ENCODE results near the gene ZC3H12D.

ZC3H12D gene

GRCh38 chr6:149493761-149494320 is 9.0 kb upstream of the ZC3H12D start:
- TF ChIP-seq, protein P1, sequence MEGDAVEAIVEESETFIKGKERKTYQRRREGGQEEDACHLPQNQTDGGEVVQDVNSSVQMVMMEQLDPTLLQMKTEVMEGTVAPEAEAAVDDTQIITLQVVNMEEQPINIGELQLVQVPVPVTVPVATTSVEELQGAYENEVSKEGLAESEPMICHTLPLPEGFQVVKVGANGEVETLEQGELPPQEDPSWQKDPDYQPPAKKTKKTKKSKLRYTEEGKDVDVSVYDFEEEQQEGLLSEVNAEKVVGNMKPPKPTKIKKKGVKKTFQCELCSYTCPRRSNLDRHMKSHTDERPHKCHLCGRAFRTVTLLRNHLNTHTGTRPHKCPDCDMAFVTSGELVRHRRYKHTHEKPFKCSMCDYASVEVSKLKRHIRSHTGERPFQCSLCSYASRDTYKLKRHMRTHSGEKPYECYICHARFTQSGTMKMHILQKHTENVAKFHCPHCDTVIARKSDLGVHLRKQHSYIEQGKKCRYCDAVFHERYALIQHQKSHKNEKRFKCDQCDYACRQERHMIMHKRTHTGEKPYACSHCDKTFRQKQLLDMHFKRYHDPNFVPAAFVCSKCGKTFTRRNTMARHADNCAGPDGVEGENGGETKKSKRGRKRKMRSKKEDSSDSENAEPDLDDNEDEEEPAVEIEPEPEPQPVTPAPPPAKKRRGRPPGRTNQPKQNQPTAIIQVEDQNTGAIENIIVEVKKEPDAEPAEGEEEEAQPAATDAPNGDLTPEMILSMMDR (IDR thresholded peaks at IDR 0.05; ENCODE audit: control insufficient read depth, extremely low read depth, insufficient read depth), result no peak
- no peak overlapping the region for H3K4me3 ChIP-seq (ENCODE audit: low read depth, low read length)
- DNase-seq (ENCODE audit: low read depth), result no peak

DNA sequence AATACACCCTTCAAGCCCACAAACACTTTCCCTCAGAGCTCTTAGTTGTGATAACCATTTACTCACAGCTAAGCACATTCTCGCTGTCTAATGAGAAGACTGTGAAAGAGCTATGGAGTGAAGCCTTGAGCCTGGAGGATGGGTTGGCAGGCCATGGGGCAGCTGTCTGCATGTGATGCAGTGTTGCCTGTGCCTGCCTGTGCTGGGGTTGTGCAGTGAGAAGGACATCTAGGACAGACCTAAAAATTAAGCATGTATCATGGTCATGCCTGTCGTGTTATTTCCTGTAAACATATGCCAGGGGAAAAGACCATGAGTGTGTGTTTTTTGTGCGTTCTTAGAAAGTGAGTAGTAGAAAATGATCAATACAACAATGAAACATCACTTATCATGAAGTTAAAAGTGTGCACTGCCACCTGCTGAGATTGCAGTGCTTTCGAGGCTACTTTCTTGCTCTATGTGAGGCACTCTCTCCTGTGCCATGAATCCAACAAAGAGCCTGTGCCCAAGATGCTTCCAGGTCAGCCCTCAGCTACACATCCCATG is 8.1 kb upstream of the ZC3H12D start:
- no peak overlapping the region for H3K4me3 ChIP-seq (ENCODE audit: low read depth, low read length)
- TF ChIP-seq, protein P1 (IDR thresholded peaks at IDR 0.05; ENCODE audit: control insufficient read depth, extremely low read depth, insufficient read depth), result no peak
- no peak for DNase-seq (ENCODE audit: low read depth)

GRCh38 chr6:149489967-149490366 is 5.2 kb upstream of the ZC3H12D start:
- no peak for DNase-seq (ENCODE audit: low read depth)
- TF ChIP-seq, protein P1 (IDR thresholded peaks at IDR 0.05; ENCODE audit: control insufficient read depth, extremely low read depth, insufficient read depth), result no peak
- no peak overlapping the region for H3K4me3 ChIP-seq (ENCODE audit: low read depth, low read length)

DNA sequence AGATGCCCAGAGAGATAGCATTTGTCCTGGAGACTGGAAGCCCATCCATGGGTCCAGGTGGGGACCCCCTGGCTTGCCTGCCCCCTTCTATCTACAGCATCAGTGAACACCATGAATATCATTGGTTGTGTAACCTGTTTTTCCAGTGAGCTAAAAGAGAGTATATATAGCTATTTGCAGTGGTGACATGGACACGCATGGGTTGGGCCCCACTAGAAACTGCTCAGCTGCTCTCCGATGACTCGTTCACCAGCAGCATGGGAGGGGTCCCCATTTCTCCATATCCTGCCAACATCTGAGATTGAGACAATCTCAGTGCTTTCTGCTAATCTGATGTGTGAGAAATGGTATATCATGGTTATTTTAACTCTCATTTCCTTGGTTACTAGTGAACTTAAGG is 4.0 kb upstream of the ZC3H12D start:
- H3K4me3 ChIP-seq (ENCODE audit: low read depth, low read length), result no peak overlapping the region
- no peak for DNase-seq (ENCODE audit: low read depth)
- TF ChIP-seq, protein P1 (IDR thresholded peaks at IDR 0.05; ENCODE audit: control insufficient read depth, extremely low read depth, insufficient read depth), result no peak

DNA sequence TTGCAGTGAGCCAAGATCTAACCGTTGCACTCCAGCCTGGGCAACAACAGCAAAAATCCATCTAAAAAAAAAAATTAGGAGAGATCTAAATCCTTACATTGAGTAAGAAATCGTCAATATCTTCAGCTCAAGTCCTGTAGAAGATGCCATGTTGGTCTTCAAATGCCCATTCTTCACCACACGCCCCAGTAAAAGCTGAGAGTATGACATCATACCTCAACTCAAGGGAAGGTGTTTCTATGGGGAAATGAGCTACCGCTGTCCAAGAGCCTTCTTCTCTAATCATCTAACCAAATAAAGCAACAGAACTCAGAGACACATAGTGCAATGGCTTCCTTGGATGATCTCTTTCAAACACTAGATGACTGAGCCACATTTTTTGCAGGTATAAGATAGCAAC is 2.5 kb upstream of the ZC3H12D start:
- TF ChIP-seq, protein P1 (IDR thresholded peaks at IDR 0.05; ENCODE audit: control insufficient read depth, extremely low read depth, insufficient read depth), result no peak
- H3K4me3 ChIP-seq (ENCODE audit: low read depth, low read length), result no peak overlapping the region
- no peak for DNase-seq (ENCODE audit: low read depth)

DNA sequence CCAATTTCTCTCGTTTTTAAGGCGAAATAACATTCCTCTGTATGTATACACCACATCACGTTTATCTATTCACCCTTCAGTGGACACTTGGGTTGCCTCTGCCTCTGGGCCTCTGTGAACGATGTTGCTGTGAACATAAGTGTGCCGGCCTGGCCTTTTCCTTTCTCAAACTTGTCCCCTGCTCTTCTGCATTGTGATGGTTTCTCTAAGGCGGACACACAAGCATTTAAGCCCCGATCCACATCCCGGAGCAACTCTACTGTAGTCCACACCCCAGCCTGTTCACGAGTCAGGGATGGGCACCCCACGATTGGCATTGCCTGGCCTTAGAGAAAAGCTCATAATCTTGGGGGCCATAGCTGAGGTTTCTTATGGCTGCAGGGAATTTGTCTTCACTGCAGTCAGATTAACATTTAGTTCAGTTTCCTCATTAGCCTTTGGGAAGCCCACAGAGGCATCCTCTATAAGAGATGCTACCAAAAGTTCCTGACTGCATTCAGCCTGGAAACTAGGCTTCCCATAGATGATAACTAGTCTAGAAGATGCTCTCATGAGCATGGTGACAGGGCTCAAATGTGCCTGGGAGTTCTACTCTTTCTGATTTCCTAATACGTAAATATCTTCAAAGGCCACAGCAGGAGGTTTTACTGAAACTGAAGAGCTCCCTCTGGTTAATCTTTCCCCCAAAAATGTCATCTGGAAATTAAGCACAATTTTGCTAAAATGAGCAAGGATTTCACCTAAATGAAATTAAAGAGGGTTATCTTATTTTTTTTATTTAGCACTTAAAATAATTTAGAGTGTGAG is 762 bp downstream of the ZC3H12D start:
- no peak for DNase-seq (ENCODE audit: low read depth)
- H3K4me3 ChIP-seq (ENCODE audit: low read depth, low read length), result no peak overlapping the region
- TF ChIP-seq, protein P1 (IDR thresholded peaks at IDR 0.05; ENCODE audit: control insufficient read depth, extremely low read depth, insufficient read depth), result no peak

Measured in LNCaP clone FGC (cell line).